Upper lobe of right lung (tissue), 1 donor: Measurements from ENCODE around the gene FAM171A1. TPM values are rescaled to one million over a fixed set of nuclear protein-coding genes. Genes with fewer than 3 reads are reported as not detected.
"Not testable (repeated sequence)": the region's sequence is repeated elsewhere in the genome, so short reads cannot be mapped to it uniquely, and the experiment has no call there.

Experiments
- ATAC-seq: fragments of 200-7000 bp; cut with Tn5 transposase; one replicate; pipeline ENCODE4 v1.9.1; 2020; ENCODE audit warnings: mild to moderate bottlenecking, moderate library complexity
- DNase-seq: peaks from one replicate; pipeline ENCODE4 v3.0.0-alpha.2; 2020
- H3K27ac ChIP-seq: fragments of 200-600 bp; one replicate; pipeline ENCODE4 v1.8.0; 2022
- H3K27me3 ChIP-seq: fragments of 200-600 bp; one replicate; pipeline ENCODE4 v1.8.0; 2022; ENCODE audit warnings: mild to moderate bottlenecking
- H3K36me3 ChIP-seq: fragments of 200-600 bp; one replicate; pipeline ENCODE4 v1.8.0; 2022
- H3K4me1 ChIP-seq: fragments of 200-600 bp; one replicate; pipeline ENCODE4 v1.8.0; 2022
- H3K4me3 ChIP-seq: fragments of 200-600 bp; one replicate; pipeline ENCODE4 v1.8.0; 2022; ENCODE audit warnings: mild to moderate bottlenecking
- H3K9me3 ChIP-seq: fragments of 200-600 bp; one replicate; pipeline ENCODE4 v1.8.0; 2022
- intact Hi-C: fragments of 100-400 bp; cut with DNase I; formaldehyde crosslinking; loops from one replicate; pipeline ENCODE4 v1.11.0; 2022
- total RNA-seq: library from RNA; stranded (reverse); fragmentation: NEBNext Ultra II Directional; extraction: Animal tissue kit (Norgen Biotek cat#: 25700); gene quantifications from one replicate; pipeline ENCODE4 v1.2.1, GENCODE V29; 2021
- TF ChIP-seq, protein P1 (sequence below): fragments of 200-600 bp; IDR thresholded peaks from one replicate; pipeline ENCODE4 v1.8.0; 2022; ENCODE audit warnings: antibody characterized with exemption
- donor health status: DM: no; HTN: yes; CAD: no; lungs with severe emphysema.

The FAM171A1 gene
- total RNA-seq, 1 donor from 2014 or later = 17.3 TPM

DNA sequence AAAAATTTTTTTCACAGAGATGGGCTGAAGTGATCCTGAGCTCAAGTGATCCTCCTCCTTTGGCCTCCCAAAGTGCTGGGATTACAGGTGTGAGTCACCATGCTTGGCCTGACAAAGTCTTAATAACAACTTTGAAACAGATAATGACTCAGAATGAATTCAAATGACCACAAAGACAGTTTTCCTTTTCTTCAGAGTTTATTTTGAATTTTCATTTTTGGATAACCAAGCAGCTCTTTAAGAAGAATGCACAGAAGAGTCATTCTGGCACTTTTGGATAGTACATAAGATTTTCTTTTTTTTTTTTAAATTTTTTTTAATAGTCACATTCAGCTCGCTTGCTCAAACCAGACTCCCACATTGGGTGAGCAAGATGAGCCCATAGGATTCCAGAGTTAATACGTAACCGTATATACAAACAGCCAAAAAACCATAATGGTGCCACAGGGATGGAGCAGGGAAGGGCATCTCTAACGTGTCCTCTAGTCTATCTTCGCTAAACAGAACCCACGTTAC, 159.6 kb downstream of the FAM171A1 start:
- ATAC-seq = no peak
- TF ChIP-seq, protein P1, sequence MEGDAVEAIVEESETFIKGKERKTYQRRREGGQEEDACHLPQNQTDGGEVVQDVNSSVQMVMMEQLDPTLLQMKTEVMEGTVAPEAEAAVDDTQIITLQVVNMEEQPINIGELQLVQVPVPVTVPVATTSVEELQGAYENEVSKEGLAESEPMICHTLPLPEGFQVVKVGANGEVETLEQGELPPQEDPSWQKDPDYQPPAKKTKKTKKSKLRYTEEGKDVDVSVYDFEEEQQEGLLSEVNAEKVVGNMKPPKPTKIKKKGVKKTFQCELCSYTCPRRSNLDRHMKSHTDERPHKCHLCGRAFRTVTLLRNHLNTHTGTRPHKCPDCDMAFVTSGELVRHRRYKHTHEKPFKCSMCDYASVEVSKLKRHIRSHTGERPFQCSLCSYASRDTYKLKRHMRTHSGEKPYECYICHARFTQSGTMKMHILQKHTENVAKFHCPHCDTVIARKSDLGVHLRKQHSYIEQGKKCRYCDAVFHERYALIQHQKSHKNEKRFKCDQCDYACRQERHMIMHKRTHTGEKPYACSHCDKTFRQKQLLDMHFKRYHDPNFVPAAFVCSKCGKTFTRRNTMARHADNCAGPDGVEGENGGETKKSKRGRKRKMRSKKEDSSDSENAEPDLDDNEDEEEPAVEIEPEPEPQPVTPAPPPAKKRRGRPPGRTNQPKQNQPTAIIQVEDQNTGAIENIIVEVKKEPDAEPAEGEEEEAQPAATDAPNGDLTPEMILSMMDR = no peak

DNA sequence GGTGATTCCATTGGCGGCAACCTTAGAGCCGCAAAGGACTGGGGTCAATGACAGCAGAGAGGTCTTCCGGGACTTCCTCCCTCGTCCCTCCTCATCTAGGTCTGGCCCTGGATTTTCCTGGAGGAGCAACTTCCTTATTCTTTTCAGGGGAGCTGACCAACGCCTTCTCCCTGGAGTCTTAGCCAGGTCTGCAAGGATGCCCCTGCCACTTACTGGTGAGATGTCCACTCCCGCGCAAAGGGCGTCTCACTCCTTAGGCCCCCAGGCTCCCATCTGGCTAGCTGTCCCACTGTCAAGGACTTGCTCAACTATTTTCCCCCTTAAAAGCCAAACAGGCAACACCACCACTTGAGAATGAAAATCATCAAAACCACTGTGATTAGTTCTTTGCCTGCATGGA, 160.6 kb downstream of the FAM171A1 start:
- Histone ChIP-seq H3K36me3 (no peaks in the 10 kb centered on the region), H3K4me1 (no peaks in the 10 kb centered on the region), H3K27ac (no peak overlapping the region), H3K4me3 (no peak overlapping the region), H3K27me3 (no peaks in the 10 kb centered on the region), H3K9me3 (no peaks in the 10 kb centered on the region)
- TF ChIP-seq, protein P1 = no peak
- intact Hi-C loops = no loop called here
- DNase-seq (no peak), ATAC-seq (no peak)

More for the DNA sequence above, 159.6 kb downstream of the FAM171A1 start:
- no peak overlapping the region for H3K4me3 ChIP-seq
- intact Hi-C loops = no loop called here
- no peak overlapping the region for H3K27ac ChIP-seq
- H3K27me3 ChIP-seq = no peaks in the 10 kb centered on the region
- H3K4me1 ChIP-seq = no peaks in the 10 kb centered on the region
- no peak for DNase-seq
- no peaks in the 10 kb centered on the region for H3K36me3 ChIP-seq
- no peaks in the 10 kb centered on the region for H3K9me3 ChIP-seq

DNA sequence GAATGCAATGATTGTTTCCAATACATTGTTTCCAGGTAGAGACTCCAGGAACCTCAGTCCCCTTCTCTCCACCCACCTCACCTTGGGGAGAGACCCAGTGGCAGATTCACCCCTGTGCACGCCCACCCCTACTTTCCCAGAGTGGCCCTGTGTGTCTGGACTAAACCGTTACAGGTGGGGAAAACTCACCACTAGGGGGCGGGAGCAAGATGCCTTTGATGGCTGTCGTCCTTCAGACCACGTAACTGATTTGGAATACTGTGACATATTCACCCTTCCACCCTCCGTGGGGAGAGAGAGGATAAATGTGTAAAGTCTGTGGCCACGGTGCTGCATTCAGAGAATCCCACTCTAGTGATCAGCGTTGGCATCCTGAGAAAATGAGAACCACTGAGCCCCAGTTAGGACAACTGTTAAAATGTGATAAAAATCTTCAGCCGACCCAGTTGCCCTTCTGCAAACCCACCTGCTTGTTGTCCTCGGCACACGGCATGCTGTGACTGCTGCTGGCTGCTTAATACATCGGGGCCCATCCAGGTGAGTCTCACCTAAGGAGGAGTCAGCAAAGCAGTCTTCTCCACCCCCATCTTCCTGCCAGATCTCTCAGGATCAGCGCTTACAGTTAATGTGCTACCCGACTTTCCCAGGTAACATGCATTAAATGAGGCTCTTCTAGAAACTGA, 161.1 kb downstream of the FAM171A1 start:
- no peaks in the 10 kb centered on the region for H3K9me3 ChIP-seq
- no peak overlapping the region for H3K27ac ChIP-seq
- no peaks in the 10 kb centered on the region for H3K36me3 ChIP-seq
- intact Hi-C loops = no loop called here
- no peaks in the 10 kb centered on the region for H3K27me3 ChIP-seq
- TF ChIP-seq, protein P1 = peak; percentile 86
- H3K4me3 ChIP-seq = no peak overlapping the region
- H3K4me1 ChIP-seq = no peaks in the 10 kb centered on the region
- DNase-seq (peak; percentile 73), ATAC-seq (peak; percentile 83)

DNA sequence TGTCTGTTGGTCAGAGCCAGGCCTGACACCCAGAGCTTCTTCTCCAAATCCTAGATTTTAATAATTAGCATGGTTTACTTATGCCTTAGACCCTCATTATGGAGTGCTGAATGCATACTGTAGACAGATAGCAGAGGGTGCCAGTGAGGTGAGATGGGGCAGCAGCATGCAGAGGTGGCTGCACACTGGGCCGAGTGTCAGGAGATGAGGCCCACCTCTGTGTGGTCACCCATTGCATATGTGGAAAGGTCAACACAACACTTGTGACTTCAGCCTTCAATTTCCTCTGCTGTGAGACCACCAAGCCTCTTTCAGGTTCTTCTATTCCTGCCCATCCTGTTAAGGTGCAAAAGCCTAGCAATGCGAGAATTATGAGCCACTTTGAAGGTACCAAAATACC, 162.9 kb downstream of the FAM171A1 start:
- TF ChIP-seq, protein P1 = no peak
- peak overlapping the region; percentile 60 for H3K27ac ChIP-seq
- DNase-seq (no peak), ATAC-seq (no peak)
- intact Hi-C loops = no loop called here
- no peaks in the 10 kb centered on the region for H3K27me3 ChIP-seq
- H3K36me3 ChIP-seq = no peaks in the 10 kb centered on the region
- no peak overlapping the region for H3K4me3 ChIP-seq
- no peaks in the 10 kb centered on the region for H3K9me3 ChIP-seq
- H3K4me1 ChIP-seq = no peaks in the 10 kb centered on the region

DNA sequence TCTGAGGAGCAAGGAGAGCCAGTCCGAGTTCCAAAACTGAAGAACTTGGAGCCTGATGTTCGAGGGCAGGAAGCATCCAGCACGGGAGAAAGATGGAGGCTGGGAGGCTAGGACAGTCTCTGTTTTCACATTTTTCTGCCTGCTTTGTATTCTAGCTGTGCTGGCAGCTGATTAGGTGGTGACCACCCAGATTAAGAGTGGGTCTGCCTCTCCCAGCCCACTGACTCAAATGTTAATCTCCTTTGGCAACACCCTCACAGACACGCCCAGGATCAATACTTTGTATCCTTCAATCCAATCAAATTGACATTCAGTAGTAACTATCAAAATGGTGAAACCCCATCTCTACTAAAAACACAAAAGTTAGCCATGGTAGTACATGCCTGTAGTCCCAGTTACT, 163.7 kb downstream of the FAM171A1 start:
- H3K4me1 ChIP-seq, DNase-seq, H3K36me3 ChIP-seq, ATAC-seq, intact Hi-C loops, H3K27ac ChIP-seq, H3K4me3 ChIP-seq, H3K9me3 ChIP-seq, H3K27me3 ChIP-seq: not testable (repeated sequence)

DNA sequence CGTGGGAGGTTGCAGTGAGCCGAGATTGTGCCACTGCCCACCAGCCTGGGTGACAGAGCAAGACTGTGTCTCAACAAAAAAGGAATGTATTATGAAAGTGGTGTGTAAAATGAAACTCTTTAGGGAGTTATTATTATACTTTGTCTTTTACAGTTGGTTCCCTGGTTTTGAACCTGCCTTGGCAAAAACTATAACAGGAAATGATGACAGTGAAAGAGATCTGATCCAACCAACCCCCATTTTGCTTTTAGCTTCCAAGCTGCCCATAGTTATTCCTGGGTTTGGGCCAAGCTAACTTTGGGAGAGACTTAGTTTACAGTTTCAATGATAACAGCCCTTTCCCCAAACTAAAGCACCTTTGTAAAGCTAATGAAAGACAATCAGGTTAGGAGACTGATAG, 168.4 kb downstream of the FAM171A1 start:
- Histone ChIP-seq H3K36me3 (no peaks in the 10 kb centered on the region), H3K27me3 (no peaks in the 10 kb centered on the region), H3K9me3 (no peaks in the 10 kb centered on the region), H3K4me3 (no peak overlapping the region), H3K27ac (no peak overlapping the region), H3K4me1 (no peaks in the 10 kb centered on the region)
- DNase-seq = no peak
- TF ChIP-seq, protein P1 = no peak
- ATAC-seq = no peak
- intact Hi-C loops = no loop called here

DNA sequence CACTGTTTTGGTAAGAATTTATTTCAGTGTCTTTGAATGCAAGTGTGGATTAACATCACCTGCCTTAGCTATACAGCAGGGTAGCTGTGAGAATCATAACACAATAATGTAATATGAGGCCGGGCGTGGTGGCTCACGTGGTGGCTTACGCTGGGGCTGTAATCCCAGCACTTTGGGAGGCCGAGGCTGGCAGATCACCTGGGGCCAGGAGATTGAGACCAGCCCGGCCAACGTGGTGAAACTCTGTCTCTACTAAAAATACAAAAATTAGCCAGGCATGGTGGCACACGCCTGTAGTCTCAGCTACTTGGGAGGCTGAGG, 168.8 kb downstream of the FAM171A1 start:
- DNase-seq, intact Hi-C loops, H3K9me3 ChIP-seq, H3K27me3 ChIP-seq, ATAC-seq, H3K4me1 ChIP-seq, H3K27ac ChIP-seq, H3K36me3 ChIP-seq, H3K4me3 ChIP-seq: not testable (repeated sequence)
